ENCODE data around the gene XPO1.
"Not testable (repeated sequence)": the region's sequence is repeated elsewhere in the genome, so short reads cannot be mapped to it uniquely, and the experiment has no call there.

The XPO1 gene

GRCh38 chr2:61540167-61540566, 2.0 kb upstream of the XPO1 start:
- H3K4me1 ChIP-seq (ENCODE audit: control insufficient read depth, insufficient read depth, low read depth, low read length), result not testable (repeated sequence)
- over 99% methylated on average over 9 of the region's 10 CpGs for WGBS

GRCh38 chr2:61538920-61539520, 864 bp upstream of the XPO1 start:
- Histone ChIP-seq H3K4me2 (ENCODE audit: low read length, poor library complexity, severe bottlenecking) (peak overlapping the region; percentile 92), H2BK15ac (ENCODE audit: low read depth, poor library complexity, severe bottlenecking) (no peak overlapping the region), H3K4ac (ENCODE audit: low read depth in 1 of 2, low read length in 2 of 2) (peak overlapping the region in 1 of 2 experiments; percentile 78), H3K4me1 (ENCODE audit: control insufficient read depth, insufficient read depth, low read depth, low read length) (peaks cover 2% of the 10 kb centered on the region), H2AK5ac (ENCODE audit: low read length, severe bottlenecking) (no peak overlapping the region), H3K79me1 (replicated peaks; ENCODE audit: low read length, poor library complexity, severe bottlenecking) (peaks cover 2% of the 10 kb centered on the region), H3K9me3 (ENCODE audit: control insufficient read depth, low read length) (no peaks in the 10 kb centered on the region), H3K4me3 (ENCODE audit: insufficient read depth in 1 of 2, low read depth in 1 of 2, low read length in 2 of 2) (peak overlapping the region; percentile 74 to 93), H3K27ac (ENCODE audit: low read length, poor library complexity, severe bottlenecking) (peak overlapping the region; percentile 53), H2AFZ (ENCODE audit: low read depth, low read length) (no peak overlapping the region), H3K27me3 (ENCODE audit: control insufficient read depth in 1 of 2, insufficient read depth in 1 of 2, low read length in 2 of 2) (no peaks in the 10 kb centered on the region), H2BK12ac (ENCODE audit: low read length in 2 of 2) (no peak overlapping the region), H3K23ac (ENCODE audit: low read length in 2 of 2) (no peak overlapping the region), H4K8ac (ENCODE audit: low read length) (no peak overlapping the region), H4K91ac (ENCODE audit: low read length) (no peak overlapping the region), H2BK5ac (ENCODE audit: low read depth, low read length, poor library complexity, severe bottlenecking) (no peak overlapping the region), H3K9ac (ENCODE audit: low read length) (peak overlapping the region; percentile 96), H3K14ac (ENCODE audit: low read length in 2 of 2) (no peak overlapping the region), H3K18ac (ENCODE audit: low read depth in 1 of 2, low read length in 2 of 2) (peak overlapping the region; percentile 48 to 72), H2BK120ac (ENCODE audit: low read depth, low read length) (peak overlapping the region; percentile 87), H3K36me3 (ENCODE audit: control insufficient read depth in 1 of 2, insufficient read depth in 2 of 2, low read depth in 1 of 2, low read length in 2 of 2) (no peaks in the 10 kb centered on the region)
- peak; percentile 34 for DNase-seq
- WGBS, result 7% methylated on average over 16 of the region's 19 CpGs

More at GRCh38 chr2:61540167-61540566, 2.0 kb upstream of the XPO1 start:
- H4K8ac ChIP-seq (ENCODE audit: low read length); H2BK15ac ChIP-seq (ENCODE audit: low read depth, poor library complexity, severe bottlenecking); H3K14ac ChIP-seq (ENCODE audit: low read length in 2 of 2); H2AFZ ChIP-seq (ENCODE audit: low read depth, low read length); H3K27ac ChIP-seq (ENCODE audit: low read length, poor library complexity, severe bottlenecking); H3K23ac ChIP-seq (ENCODE audit: low read length in 2 of 2); H3K9me3 ChIP-seq (ENCODE audit: control insufficient read depth, low read length); H3K36me3 ChIP-seq (ENCODE audit: control insufficient read depth in 1 of 2, insufficient read depth in 2 of 2, low read depth in 1 of 2, low read length in 2 of 2); H2BK5ac ChIP-seq (ENCODE audit: low read depth, low read length, poor library complexity, severe bottlenecking); H2AK5ac ChIP-seq (ENCODE audit: low read length, severe bottlenecking); H3K18ac ChIP-seq (ENCODE audit: low read depth in 1 of 2, low read length in 2 of 2); DNase-seq; H3K4ac ChIP-seq (ENCODE audit: low read depth in 1 of 2, low read length in 2 of 2); H4K91ac ChIP-seq (ENCODE audit: low read length); H3K9ac ChIP-seq (ENCODE audit: low read length); H3K27me3 ChIP-seq (ENCODE audit: control insufficient read depth in 1 of 2, insufficient read depth in 1 of 2, low read length in 2 of 2); H3K79me1 ChIP-seq (replicated peaks; ENCODE audit: low read length, poor library complexity, severe bottlenecking); H3K4me2 ChIP-seq (ENCODE audit: low read length, poor library complexity, severe bottlenecking); H2BK12ac ChIP-seq (ENCODE audit: low read length in 2 of 2); H3K4me3 ChIP-seq (ENCODE audit: insufficient read depth in 1 of 2, low read depth in 1 of 2, low read length in 2 of 2); H2BK120ac ChIP-seq (ENCODE audit: low read depth, low read length): not testable (repeated sequence)

- peak overlapping the region; percentile 91 for H2BK5ac ChIP-seq (ENCODE audit: low read depth, low read length, poor library complexity, severe bottlenecking)
- WGBS, result 1% methylated on average over 10 of the region's 15 CpGs
- peak overlapping the region; percentile 77 for H2AFZ ChIP-seq (ENCODE audit: low read depth, low read length)
- H4K8ac ChIP-seq (ENCODE audit: low read length), result peak overlapping the region; percentile 52
- H3K4me1 ChIP-seq (ENCODE audit: control insufficient read depth, insufficient read depth, low read depth, low read length), result peaks cover 2% of the 10 kb centered on the region
- H3K79me1 ChIP-seq (replicated peaks; ENCODE audit: low read length, poor library complexity, severe bottlenecking), result peaks cover 2% of the 10 kb centered on the region
- H3K4ac ChIP-seq (ENCODE audit: low read depth in 1 of 2, low read length in 2 of 2), result peak overlapping the region; percentile 20 to 97
- peak overlapping the region in 1 of 2 experiments; percentile 99 for H3K14ac ChIP-seq (ENCODE audit: low read length in 2 of 2)
- peak overlapping the region; percentile 96 for H3K9ac ChIP-seq (ENCODE audit: low read length)
- H2AK5ac ChIP-seq (ENCODE audit: low read length, severe bottlenecking), result peak overlapping the region; percentile 13
- no peaks in the 10 kb centered on the region for H3K27me3 ChIP-seq (ENCODE audit: control insufficient read depth in 1 of 2, insufficient read depth in 1 of 2, low read length in 2 of 2)
- H2BK15ac ChIP-seq (ENCODE audit: low read depth, poor library complexity, severe bottlenecking), result peak overlapping the region; percentile 73
- H4K91ac ChIP-seq (ENCODE audit: low read length), result peak overlapping the region; percentile 64
- peak overlapping the region; percentile 51 to 89 for H3K23ac ChIP-seq (ENCODE audit: low read length in 2 of 2)
- H3K9me3 ChIP-seq (ENCODE audit: control insufficient read depth, low read length), result no peaks in the 10 kb centered on the region
- H3K4me2 ChIP-seq (ENCODE audit: low read length, poor library complexity, severe bottlenecking), result peak overlapping the region; percentile 73
- H2BK120ac ChIP-seq (ENCODE audit: low read depth, low read length), result peak overlapping the region; percentile 98
- H3K4me3 ChIP-seq (ENCODE audit: insufficient read depth in 1 of 2, low read depth in 1 of 2, low read length in 2 of 2), result peak overlapping the region; percentile 82 to 93
- no peak for DNase-seq
- peak overlapping the region in 1 of 2 experiments; percentile 71 for H2BK12ac ChIP-seq (ENCODE audit: low read length in 2 of 2)
- H3K27ac ChIP-seq (ENCODE audit: low read length, poor library complexity, severe bottlenecking), result peak overlapping the region; percentile 98
- peak overlapping the region; percentile 90 to 99 for H3K18ac ChIP-seq (ENCODE audit: low read depth in 1 of 2, low read length in 2 of 2)
- H3K36me3 ChIP-seq (ENCODE audit: control insufficient read depth in 1 of 2, insufficient read depth in 2 of 2, low read depth in 1 of 2, low read length in 2 of 2), result peaks cover 0 to under 1% of the 10 kb centered on the region in 2 experiments
These were observed 281 bp downstream of the XPO1 start for GRCh38 chr2:61537950-61538199.

- peaks cover 2% of the 10 kb centered on the region for H3K4me1 ChIP-seq (ENCODE audit: control insufficient read depth, insufficient read depth, low read depth, low read length)
- H3K27me3 ChIP-seq (ENCODE audit: control insufficient read depth in 1 of 2, insufficient read depth in 1 of 2, low read length in 2 of 2), result no peaks in the 10 kb centered on the region
- peak overlapping the region; percentile 52 for H4K8ac ChIP-seq (ENCODE audit: low read length)
- H3K27ac ChIP-seq (ENCODE audit: low read length, poor library complexity, severe bottlenecking), result peak overlapping the region; percentile 98
- 2% methylated on average over 19 of the region's 52 CpGs for WGBS
- peak overlapping the region; percentile 96 for H3K9ac ChIP-seq (ENCODE audit: low read length)
- peak overlapping the region in 1 of 2 experiments; percentile 71 for H2BK12ac ChIP-seq (ENCODE audit: low read length in 2 of 2)
- peaks cover 2% of the 10 kb centered on the region for H3K79me1 ChIP-seq (replicated peaks; ENCODE audit: low read length, poor library complexity, severe bottlenecking)
- H2AK5ac ChIP-seq (ENCODE audit: low read length, severe bottlenecking), result peak overlapping the region; percentile 13
- DNase-seq, result no peak
- peak overlapping the region; percentile 71 to 93 for H3K23ac ChIP-seq (ENCODE audit: low read length in 2 of 2)
- peak overlapping the region; percentile 98 for H2BK120ac ChIP-seq (ENCODE audit: low read depth, low read length)
- peak overlapping the region; percentile 82 to 93 for H3K4me3 ChIP-seq (ENCODE audit: insufficient read depth in 1 of 2, low read depth in 1 of 2, low read length in 2 of 2)
- peak overlapping the region; percentile 64 for H4K91ac ChIP-seq (ENCODE audit: low read length)
- peak overlapping the region; percentile 90 to 99 for H3K18ac ChIP-seq (ENCODE audit: low read depth in 1 of 2, low read length in 2 of 2)
- H2BK5ac ChIP-seq (ENCODE audit: low read depth, low read length, poor library complexity, severe bottlenecking), result peak overlapping the region; percentile 91
- peak overlapping the region; percentile 73 for H2BK15ac ChIP-seq (ENCODE audit: low read depth, poor library complexity, severe bottlenecking)
- peak overlapping the region; percentile 62 to 99 for H3K14ac ChIP-seq (ENCODE audit: low read length in 2 of 2)
- peak overlapping the region; percentile 81 for H3K4me2 ChIP-seq (ENCODE audit: low read length, poor library complexity, severe bottlenecking)
- H3K9me3 ChIP-seq (ENCODE audit: control insufficient read depth, low read length), result no peaks in the 10 kb centered on the region
- H3K36me3 ChIP-seq (ENCODE audit: control insufficient read depth in 1 of 2, insufficient read depth in 2 of 2, low read depth in 1 of 2, low read length in 2 of 2), result peaks cover 2 to 6% of the 10 kb centered on the region in 2 experiments
- no peak overlapping the region for H2AFZ ChIP-seq (ENCODE audit: low read depth, low read length)
- peak overlapping the region in 1 of 2 experiments; percentile 97 for H3K4ac ChIP-seq (ENCODE audit: low read depth in 1 of 2, low read length in 2 of 2)
These were observed 743 bp downstream of the XPO1 start for GRCh38 chr2:61537277-61537949.

Data from mesenchymal stem cell (in vitro differentiated cells and primary cell).